Measurements from ENCODE around the gene UBA3. TPM values are rescaled to one million over a fixed set of nuclear protein-coding genes. Genes with fewer than 3 reads are reported as not detected.

UBA3 gene
- total RNA-seq, 1 experiment from 2014 or later = 45.6 TPM

DNA sequence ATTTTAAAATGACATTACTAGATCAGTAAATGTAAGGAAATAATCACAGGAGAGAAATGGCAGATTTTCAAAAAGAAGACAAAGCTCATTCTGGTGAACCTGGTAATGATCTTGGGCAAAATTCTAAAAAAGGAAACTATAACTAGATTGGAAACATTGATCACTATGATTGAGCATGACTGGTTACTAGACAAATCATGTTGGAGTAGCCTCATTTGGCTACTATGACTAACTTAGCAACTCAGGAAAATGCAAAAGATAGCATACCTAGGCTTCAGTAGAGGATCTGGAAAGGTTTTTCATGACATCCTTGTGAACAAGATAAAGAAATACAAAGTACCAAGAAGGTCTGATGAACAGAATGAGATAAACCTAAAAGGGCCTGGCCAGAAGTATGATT, 20.5 kb downstream of the UBA3 start:
- Histone ChIP-seq H2AFZ (ENCODE audit: low read depth, low read length, poor library complexity, severe bottlenecking) (no peak overlapping the region), H3K27ac (ENCODE audit: low read depth, low read length) (no peak overlapping the region), H3K4me1 (ENCODE audit: control insufficient read depth in 1 of 2, insufficient read depth in 2 of 2, low read length in 2 of 2) (no peaks in the 10 kb centered on the region), H3K4me3 (replicated peaks in 1 of 2; ENCODE audit: low read depth in 1 of 2, low read length in 2 of 2) (no peak overlapping the region), H3K4me2 (ENCODE audit: low read length) (no peak overlapping the region), H3K36me3 (ENCODE audit: control insufficient read depth in 1 of 2, insufficient read depth in 2 of 2, low read length in 2 of 2) (peaks cover 27 to 46% of the 10 kb centered on the region in 2 experiments), H4K20me1 (ENCODE audit: insufficient read depth) (no peaks in the 10 kb centered on the region), H3K9me2 (ENCODE audit: insufficient read depth) (no peaks in the 10 kb centered on the region), H3K79me2 (ENCODE audit: insufficient read depth, low read length) (no peaks in the 10 kb centered on the region), H3K9me3 (ENCODE audit: control insufficient read depth in 1 of 2, insufficient read depth in 1 of 2, low read depth in 1 of 2, low read length in 2 of 2) (no peaks in the 10 kb centered on the region), H3K27me3 (ENCODE audit: insufficient read depth, low read length) (no peaks in the 10 kb centered on the region), H3K9ac (ENCODE audit: low read length) (no peak overlapping the region)
- BruUV-seq (replicated peaks) = no TSS peak
- no peak for DNase-seq (ENCODE audit: low read depth, low spot score)
- ChIA-PET RAD21 (ENCODE audit: low non-redundant PET in 1 of 2, low total read pairs in 2 of 2, uncharacterized antibody in 2 of 2, unreplicated experiment in 2 of 2) (no interaction called here), POLR2A (no interaction called here), CTCF (interaction anchor here (0.6 kb wide), 1 partner anchor 102 kb away, joined by 3 read pairs; no protein-coding TSS in a partner anchor)
- intact Hi-C loops (cut with micrococcal nuclease) = no loop called here
- no peak for TF ChIP-seq FOSL1 (IDR thresholded peaks at IDR 0.05; ENCODE audit: low read depth)
- TF ChIP-seq, protein P1, sequence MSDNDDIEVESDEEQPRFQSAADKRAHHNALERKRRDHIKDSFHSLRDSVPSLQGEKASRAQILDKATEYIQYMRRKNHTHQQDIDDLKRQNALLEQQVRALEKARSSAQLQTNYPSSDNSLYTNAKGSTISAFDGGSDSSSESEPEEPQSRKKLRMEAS (IDR thresholded peaks at IDR 0.05) = no peak
- no peak for TF ChIP-seq POLR2A (IDR thresholded peaks at IDR 0.05; ENCODE audit: borderline replicate concordance, extremely low read depth, insufficient read depth, insufficient read length)
- no peak for TF ChIP-seq JUND (IDR thresholded peaks at IDR 0.05)
- TF ChIP-seq SP1 (IDR thresholded peaks at IDR 0.05; ENCODE audit: low read depth) = no peak
- TF ChIP-seq RAD21 (IDR thresholded peaks at IDR 0.05; ENCODE audit: low read depth) = no peak
- TF ChIP-seq ZNF274 (IDR thresholded peaks at IDR 0.05; ENCODE audit: low read depth, low read length) = no peak
- TF ChIP-seq ELF1 (IDR thresholded peaks at IDR 0.05; ENCODE audit: borderline replicate concordance, low read depth) = no peak
- TF ChIP-seq CEBPB (IDR thresholded peaks at IDR 0.05; ENCODE audit: low read depth) = no peak
- TF ChIP-seq, protein P2, sequence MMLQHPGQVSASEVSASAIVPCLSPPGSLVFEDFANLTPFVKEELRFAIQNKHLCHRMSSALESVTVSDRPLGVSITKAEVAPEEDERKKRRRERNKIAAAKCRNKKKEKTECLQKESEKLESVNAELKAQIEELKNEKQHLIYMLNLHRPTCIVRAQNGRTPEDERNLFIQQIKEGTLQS (IDR thresholded peaks at IDR 0.05) = no peak
- TF ChIP-seq TCF7L2 (IDR thresholded peaks at IDR 0.05; ENCODE audit: borderline replicate concordance, extremely low read depth, insufficient read depth, insufficient read length) = no peak
- TF ChIP-seq, protein P3, sequence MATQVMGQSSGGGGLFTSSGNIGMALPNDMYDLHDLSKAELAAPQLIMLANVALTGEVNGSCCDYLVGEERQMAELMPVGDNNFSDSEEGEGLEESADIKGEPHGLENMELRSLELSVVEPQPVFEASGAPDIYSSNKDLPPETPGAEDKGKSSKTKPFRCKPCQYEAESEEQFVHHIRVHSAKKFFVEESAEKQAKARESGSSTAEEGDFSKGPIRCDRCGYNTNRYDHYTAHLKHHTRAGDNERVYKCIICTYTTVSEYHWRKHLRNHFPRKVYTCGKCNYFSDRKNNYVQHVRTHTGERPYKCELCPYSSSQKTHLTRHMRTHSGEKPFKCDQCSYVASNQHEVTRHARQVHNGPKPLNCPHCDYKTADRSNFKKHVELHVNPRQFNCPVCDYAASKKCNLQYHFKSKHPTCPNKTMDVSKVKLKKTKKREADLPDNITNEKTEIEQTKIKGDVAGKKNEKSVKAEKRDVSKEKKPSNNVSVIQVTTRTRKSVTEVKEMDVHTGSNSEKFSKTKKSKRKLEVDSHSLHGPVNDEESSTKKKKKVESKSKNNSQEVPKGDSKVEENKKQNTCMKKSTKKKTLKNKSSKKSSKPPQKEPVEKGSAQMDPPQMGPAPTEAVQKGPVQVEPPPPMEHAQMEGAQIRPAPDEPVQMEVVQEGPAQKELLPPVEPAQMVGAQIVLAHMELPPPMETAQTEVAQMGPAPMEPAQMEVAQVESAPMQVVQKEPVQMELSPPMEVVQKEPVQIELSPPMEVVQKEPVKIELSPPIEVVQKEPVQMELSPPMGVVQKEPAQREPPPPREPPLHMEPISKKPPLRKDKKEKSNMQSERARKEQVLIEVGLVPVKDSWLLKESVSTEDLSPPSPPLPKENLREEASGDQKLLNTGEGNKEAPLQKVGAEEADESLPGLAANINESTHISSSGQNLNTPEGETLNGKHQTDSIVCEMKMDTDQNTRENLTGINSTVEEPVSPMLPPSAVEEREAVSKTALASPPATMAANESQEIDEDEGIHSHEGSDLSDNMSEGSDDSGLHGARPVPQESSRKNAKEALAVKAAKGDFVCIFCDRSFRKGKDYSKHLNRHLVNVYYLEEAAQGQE (IDR thresholded peaks at IDR 0.05; ENCODE audit: low read depth) = no peak
- TF ChIP-seq EZH2 (IDR thresholded peaks at IDR 0.05) = no peak
- TF ChIP-seq, protein P4, sequence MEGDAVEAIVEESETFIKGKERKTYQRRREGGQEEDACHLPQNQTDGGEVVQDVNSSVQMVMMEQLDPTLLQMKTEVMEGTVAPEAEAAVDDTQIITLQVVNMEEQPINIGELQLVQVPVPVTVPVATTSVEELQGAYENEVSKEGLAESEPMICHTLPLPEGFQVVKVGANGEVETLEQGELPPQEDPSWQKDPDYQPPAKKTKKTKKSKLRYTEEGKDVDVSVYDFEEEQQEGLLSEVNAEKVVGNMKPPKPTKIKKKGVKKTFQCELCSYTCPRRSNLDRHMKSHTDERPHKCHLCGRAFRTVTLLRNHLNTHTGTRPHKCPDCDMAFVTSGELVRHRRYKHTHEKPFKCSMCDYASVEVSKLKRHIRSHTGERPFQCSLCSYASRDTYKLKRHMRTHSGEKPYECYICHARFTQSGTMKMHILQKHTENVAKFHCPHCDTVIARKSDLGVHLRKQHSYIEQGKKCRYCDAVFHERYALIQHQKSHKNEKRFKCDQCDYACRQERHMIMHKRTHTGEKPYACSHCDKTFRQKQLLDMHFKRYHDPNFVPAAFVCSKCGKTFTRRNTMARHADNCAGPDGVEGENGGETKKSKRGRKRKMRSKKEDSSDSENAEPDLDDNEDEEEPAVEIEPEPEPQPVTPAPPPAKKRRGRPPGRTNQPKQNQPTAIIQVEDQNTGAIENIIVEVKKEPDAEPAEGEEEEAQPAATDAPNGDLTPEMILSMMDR (IDR thresholded peaks at IDR 0.05 in 2 of 3, conservative IDR thresholded peaks at IDR 0.05 in 1 of 3; ENCODE audit: borderline replicate concordance in 1 of 3, insufficient read depth in 1 of 3, low read depth in 2 of 3, low read length in 2 of 3) = no peak
- TF ChIP-seq SIN3A (IDR thresholded peaks at IDR 0.05; ENCODE audit: low read depth) = no peak
- no peak for TF ChIP-seq ZFX (IDR thresholded peaks at IDR 0.05)
- TF ChIP-seq EZH2phosphoT487 (IDR thresholded peaks at IDR 0.05; ENCODE audit: borderline replicate concordance) = no peak
- no peak for ATAC-seq

Data from HCT116 (cell line).